ENCODE results near the gene COX19. TPM values are rescaled to one million over a fixed set of nuclear protein-coding genes. Genes with fewer than 3 reads are reported as not detected.

COX19 gene
- total and polyA plus RNA-seq, 2 of the 13 experiments (the other 11 are each of a cell fraction or from before 2014, with no cell fraction given), result 11.5 to 21.7 TPM

DNA sequence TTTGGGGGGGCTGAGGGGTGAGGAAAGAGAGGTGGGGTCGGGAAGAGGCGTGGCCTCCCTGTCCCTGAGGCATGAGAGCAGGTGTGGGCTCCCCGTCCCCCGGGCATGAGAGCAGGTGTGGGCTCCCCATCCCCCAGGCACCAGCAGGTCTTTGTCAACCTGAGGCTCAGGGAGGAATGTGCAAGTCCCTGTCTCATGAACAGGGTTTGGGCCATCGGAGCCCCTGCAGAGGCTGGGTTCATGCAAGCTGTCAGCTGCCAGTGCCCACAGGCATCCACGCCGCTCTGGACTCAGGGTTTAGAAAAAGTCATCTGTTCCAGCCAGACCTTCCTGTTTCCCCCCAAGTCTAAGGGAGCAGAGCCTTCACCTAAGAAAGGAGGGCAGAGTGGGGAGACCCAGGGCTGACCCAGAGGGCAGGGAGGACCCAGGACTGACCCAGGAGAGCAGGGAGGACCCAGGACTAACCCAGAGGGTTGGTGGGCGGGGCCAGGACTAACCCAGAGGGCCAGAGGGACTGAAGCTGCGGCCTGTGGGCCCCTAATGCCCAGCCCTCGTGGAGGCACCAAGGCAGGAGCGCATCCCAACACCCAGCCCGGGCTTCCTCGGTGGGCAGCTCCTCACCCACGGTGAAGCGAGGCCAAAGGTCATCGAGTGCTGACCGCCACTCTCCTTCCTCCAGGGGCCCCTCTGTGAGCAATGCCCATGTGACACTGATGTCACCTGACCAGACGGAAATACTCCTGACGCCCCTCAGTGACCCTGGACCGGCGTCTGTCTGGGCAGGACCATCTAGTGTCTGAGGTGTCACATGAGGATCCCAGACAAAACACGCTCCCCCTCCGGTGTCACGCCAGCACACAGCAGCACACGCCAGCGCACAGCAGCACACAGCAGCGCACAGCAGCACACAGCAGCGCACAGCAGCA, 40.1 kb upstream of the COX19 start (continued):
- no peak for TF ChIP-seq REST (IDR thresholded peaks at IDR 0.05; ENCODE audit: borderline replicate concordance in 1 of 2, low read depth in 1 of 2, low read length in 2 of 2)
- TF ChIP-seq TRAFD1 (CRISPR knock-in tag; IDR thresholded peaks at IDR 0.05; ENCODE audit: borderline replicate concordance), result no peak
- TF ChIP-seq ATF4 (CRISPR knock-in tag; IDR thresholded peaks at IDR 0.05), result no peak
- TF ChIP-seq ZNF276 (CRISPR knock-in tag; IDR thresholded peaks at IDR 0.05; ENCODE audit: low read depth), result no peak
- TF ChIP-seq, protein P1, sequence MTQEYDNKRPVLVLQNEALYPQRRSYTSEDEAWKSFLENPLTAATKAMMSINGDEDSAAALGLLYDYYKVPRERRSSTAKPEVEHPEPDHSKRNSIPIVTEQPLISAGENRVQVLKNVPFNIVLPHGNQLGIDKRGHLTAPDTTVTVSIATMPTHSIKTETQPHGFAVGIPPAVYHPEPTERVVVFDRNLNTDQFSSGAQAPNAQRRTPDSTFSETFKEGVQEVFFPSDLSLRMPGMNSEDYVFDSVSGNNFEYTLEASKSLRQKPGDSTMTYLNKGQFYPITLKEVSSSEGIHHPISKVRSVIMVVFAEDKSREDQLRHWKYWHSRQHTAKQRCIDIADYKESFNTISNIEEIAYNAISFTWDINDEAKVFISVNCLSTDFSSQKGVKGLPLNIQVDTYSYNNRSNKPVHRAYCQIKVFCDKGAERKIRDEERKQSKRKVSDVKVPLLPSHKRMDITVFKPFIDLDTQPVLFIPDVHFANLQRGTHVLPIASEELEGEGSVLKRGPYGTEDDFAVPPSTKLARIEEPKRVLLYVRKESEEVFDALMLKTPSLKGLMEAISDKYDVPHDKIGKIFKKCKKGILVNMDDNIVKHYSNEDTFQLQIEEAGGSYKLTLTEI (CRISPR knock-in tag; conservative IDR thresholded peaks at IDR 0.05), result no peak
- no peak for TF ChIP-seq ZBTB8A (CRISPR knock-in tag; IDR thresholded peaks at IDR 0.05; ENCODE audit: borderline replicate concordance, low read depth)
- no peak for TF ChIP-seq NFIB (CRISPR knock-in tag; IDR thresholded peaks at IDR 0.05; ENCODE audit: borderline replicate concordance)
- no peak for TF ChIP-seq CHCHD3 (CRISPR knock-in tag; IDR thresholded peaks at IDR 0.05)
- TF ChIP-seq, protein P2, sequence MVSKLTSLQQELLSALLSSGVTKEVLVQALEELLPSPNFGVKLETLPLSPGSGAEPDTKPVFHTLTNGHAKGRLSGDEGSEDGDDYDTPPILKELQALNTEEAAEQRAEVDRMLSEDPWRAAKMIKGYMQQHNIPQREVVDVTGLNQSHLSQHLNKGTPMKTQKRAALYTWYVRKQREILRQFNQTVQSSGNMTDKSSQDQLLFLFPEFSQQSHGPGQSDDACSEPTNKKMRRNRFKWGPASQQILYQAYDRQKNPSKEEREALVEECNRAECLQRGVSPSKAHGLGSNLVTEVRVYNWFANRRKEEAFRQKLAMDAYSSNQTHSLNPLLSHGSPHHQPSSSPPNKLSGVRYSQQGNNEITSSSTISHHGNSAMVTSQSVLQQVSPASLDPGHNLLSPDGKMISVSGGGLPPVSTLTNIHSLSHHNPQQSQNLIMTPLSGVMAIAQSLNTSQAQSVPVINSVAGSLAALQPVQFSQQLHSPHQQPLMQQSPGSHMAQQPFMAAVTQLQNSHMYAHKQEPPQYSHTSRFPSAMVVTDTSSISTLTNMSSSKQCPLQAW (CRISPR knock-in tag; IDR thresholded peaks at IDR 0.05), result no peak
- TF ChIP-seq, protein P3, sequence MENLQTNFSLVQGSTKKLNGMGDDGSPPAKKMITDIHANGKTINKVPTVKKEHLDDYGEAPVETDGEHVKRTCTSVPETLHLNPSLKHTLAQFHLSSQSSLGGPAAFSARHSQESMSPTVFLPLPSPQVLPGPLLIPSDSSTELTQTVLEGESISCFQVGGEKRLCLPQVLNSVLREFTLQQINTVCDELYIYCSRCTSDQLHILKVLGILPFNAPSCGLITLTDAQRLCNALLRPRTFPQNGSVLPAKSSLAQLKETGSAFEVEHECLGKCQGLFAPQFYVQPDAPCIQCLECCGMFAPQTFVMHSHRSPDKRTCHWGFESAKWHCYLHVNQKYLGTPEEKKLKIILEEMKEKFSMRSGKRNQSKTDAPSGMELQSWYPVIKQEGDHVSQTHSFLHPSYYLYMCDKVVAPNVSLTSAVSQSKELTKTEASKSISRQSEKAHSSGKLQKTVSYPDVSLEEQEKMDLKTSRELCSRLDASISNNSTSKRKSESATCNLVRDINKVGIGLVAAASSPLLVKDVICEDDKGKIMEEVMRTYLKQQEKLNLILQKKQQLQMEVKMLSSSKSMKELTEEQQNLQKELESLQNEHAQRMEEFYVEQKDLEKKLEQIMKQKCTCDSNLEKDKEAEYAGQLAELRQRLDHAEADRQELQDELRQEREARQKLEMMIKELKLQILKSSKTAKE (CRISPR knock-in tag; IDR thresholded peaks at IDR 0.05; ENCODE audit: borderline replicate concordance), result no peak
- TF ChIP-seq ZNF33A (CRISPR knock-in tag; IDR thresholded peaks at IDR 0.05; ENCODE audit: borderline replicate concordance), result no peak
